Mucosa of rectum (tissue), 2 donors: ENCODE results near the gene MATCAP1.

Source experiments
- H3K27ac ChIP-seq, 2 donors: one replicate each; pipeline ENCODE4 v1.7.0; 2013; ENCODE audit warnings: inconsistent platforms in 2 of 2, low read depth in 2 of 2, low read length in 2 of 2
- H3K27me3 ChIP-seq, 2 donors: one replicate each; pipeline ENCODE4 v1.7.0; 2013; ENCODE audit warnings: low read length in 2 of 2; ENCODE audit not compliant: control insufficient read depth in 2 of 2, insufficient read depth in 2 of 2
- H3K36me3 ChIP-seq, 2 donors: one replicate each; pipeline ENCODE4 v1.7.0; 2013; ENCODE audit warnings: low read length in 2 of 2; ENCODE audit not compliant: control insufficient read depth in 2 of 2, insufficient read depth in 2 of 2
- H3K4me1 ChIP-seq, 2 donors: one replicate each; pipeline ENCODE4 v1.7.0; 2013; ENCODE audit warnings: low read length in 2 of 2, mild to moderate bottlenecking in 1 of 2; ENCODE audit not compliant: control insufficient read depth in 2 of 2, insufficient read depth in 2 of 2
- H3K4me3 ChIP-seq, 2 donors: one replicate each; pipeline ENCODE4 v1.7.0; 2013; ENCODE audit warnings: low read length in 2 of 2
- H3K9ac ChIP-seq, 2 donors: one replicate each; pipeline ENCODE4 v1.7.0; 2013; ENCODE audit warnings: low read length in 2 of 2, low read depth in 1 of 2, mild to moderate bottlenecking in 1 of 2
- H3K9me3 ChIP-seq, 2 donors: one replicate each; pipeline ENCODE4 v1.7.0; 2013; ENCODE audit warnings: low read length in 2 of 2; ENCODE audit not compliant: control insufficient read depth in 2 of 2
- donor health status: healthy.
- donor health status: Normal muscosa, but diverticular disease.

MATCAP1 gene

GRCh38 chr16:67199011-67199807 lies 15.4 kb upstream of the MATCAP1 start, which contains the start of gene ELMO3:
ELMO3 (plus strand) TSS chr16:67199131; CDS start chr16:67199327, 196 bp downstream.
- Histone ChIP-seq H3K9ac (peak within 1 kb of the TSS; percentile 81 to 88), H3K4me3 (peak within 1 kb of the TSS; percentile 68 to 77), H3K9me3 (no peaks in the 10 kb centered on the region), H3K4me1 (peaks cover 13 to 17% of the 10 kb centered on the region in 2 donors), H3K27me3 (no peaks in the 10 kb centered on the region), H3K36me3 (peaks cover 64 to 66% of the 10 kb centered on the region in 2 donors), H3K27ac (peak within 1 kb of the TSS; percentile 96 to 97)

- Histone ChIP-seq H3K27me3 (no peaks in the 10 kb centered on the region), H3K4me1 (peaks cover 20 to 25% of the 10 kb centered on the region in 2 donors), H3K9me3 (no peaks in the 10 kb centered on the region), H3K4me3 (peak overlapping the region; percentile 9 to 26), H3K27ac (peak overlapping the region; percentile 96 to 97), H3K36me3 (peaks cover 62 to 70% of the 10 kb centered on the region in 2 donors), H3K9ac (peak overlapping the region; percentile 47 to 64)
Observed at GRCh38 chr16:67198238-67198734, 14.5 kb upstream of the MATCAP1 start.

- Histone ChIP-seq H3K9me3 (no peaks in the 10 kb centered on the region), H3K27me3 (no peaks in the 10 kb centered on the region), H3K9ac (no peak overlapping the region), H3K4me1 (peaks cover 26 to 31% of the 10 kb centered on the region in 2 donors), H3K4me3 (no peak overlapping the region), H3K36me3 (peaks cover 56 to 67% of the 10 kb centered on the region in 2 donors), H3K27ac (peak overlapping the region; percentile 96 to 97)
Observed at GRCh38 chr16:67197704-67198103, 13.9 kb upstream of the MATCAP1 start.

- no peak overlapping the region for H3K9ac ChIP-seq
- no peaks in the 10 kb centered on the region for H3K9me3 ChIP-seq
- H3K36me3 ChIP-seq = peaks cover 48 to 59% of the 10 kb centered on the region in 2 donors
- H3K4me1 ChIP-seq = peaks cover 30 to 34% of the 10 kb centered on the region in 2 donors
- no peaks in the 10 kb centered on the region for H3K27me3 ChIP-seq
- H3K4me3 ChIP-seq = no peak overlapping the region
- no peak overlapping the region for H3K27ac ChIP-seq
Observed at GRCh38 chr16:67196881-67197280, 13.1 kb upstream of the MATCAP1 start.

GRCh38 chr16:67195676-67196075 lies 11.9 kb upstream of the MATCAP1 start:
- H3K27me3 ChIP-seq = no peaks in the 10 kb centered on the region
- H3K4me3 ChIP-seq = no peak overlapping the region
- H3K36me3 ChIP-seq = peaks cover 40 to 51% of the 10 kb centered on the region in 2 donors
- no peaks in the 10 kb centered on the region for H3K9me3 ChIP-seq
- no peak overlapping the region for H3K9ac ChIP-seq
- peaks cover 38 to 40% of the 10 kb centered on the region in 2 donors for H3K4me1 ChIP-seq
- H3K27ac ChIP-seq = no peak overlapping the region

DNA sequence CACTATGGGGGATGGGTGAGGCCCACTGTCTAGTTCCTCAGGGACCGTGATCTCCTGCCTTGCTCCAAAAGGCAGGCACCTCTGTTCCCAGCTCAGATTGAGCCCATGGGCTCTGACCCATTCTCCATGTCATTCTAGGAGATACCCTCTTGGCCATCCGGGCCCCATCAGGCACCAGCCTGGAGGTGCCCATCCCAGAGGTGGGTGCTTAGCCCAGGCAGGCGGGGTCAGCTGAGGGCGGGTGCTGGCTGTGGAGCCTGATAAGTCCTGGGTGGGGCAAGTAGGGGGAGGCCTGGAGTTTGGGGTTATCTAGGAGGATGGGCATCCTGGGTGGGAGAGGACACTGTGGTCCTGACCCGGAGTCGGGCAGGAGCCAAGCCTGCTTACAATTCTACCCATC lies 10.5 kb upstream of the MATCAP1 start:
- peaks cover 40 to 49% of the 10 kb centered on the region in 2 donors for H3K36me3 ChIP-seq
- H3K4me1 ChIP-seq = peaks cover 40 to 42% of the 10 kb centered on the region in 2 donors
- no peak overlapping the region for H3K27ac ChIP-seq
- no peak overlapping the region for H3K4me3 ChIP-seq
- H3K9me3 ChIP-seq = no peaks in the 10 kb centered on the region
- no peaks in the 10 kb centered on the region for H3K27me3 ChIP-seq
- H3K9ac ChIP-seq = no peak overlapping the region

GRCh38 chr16:67193536-67193935 lies 9.8 kb upstream of the MATCAP1 start:
- Histone ChIP-seq H3K4me1 (peaks cover 38 to 39% of the 10 kb centered on the region in 2 donors), H3K36me3 (peaks cover 40 to 49% of the 10 kb centered on the region in 2 donors), H3K9ac (peak overlapping the region; percentile 87 to 93), H3K27me3 (no peaks in the 10 kb centered on the region), H3K4me3 (peak overlapping the region in 1 of 2 donors; percentile 97), H3K9me3 (no peaks in the 10 kb centered on the region), H3K27ac (no peak overlapping the region)

DNA sequence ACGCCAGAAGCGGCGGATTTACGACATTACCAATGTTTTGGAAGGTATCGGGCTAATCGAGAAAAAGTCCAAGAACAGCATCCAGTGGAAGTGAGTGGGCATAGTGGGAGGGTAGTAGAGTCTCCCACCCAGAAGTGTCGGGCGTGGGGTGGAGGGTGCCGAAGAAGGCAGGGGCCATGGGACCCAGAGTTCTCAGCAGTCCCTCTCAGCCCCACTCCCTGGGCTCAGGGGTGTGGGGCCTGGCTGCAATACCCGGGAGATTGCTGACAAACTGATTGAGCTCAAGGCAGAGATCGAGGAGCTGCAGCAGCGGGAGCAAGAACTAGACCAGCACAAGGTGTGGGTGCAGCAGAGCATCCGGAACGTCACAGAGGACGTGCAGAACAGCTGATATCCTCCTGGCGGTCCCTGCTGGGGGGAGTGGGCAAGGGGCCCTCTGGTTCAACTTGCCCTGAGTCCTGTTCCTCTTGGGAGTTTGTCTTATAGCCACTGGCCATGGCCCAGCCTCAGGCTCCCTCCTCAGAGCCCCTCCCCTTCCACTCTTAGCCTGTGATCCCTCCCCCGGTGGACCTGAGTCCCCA lies 9.1 kb upstream of the MATCAP1 start:
- Histone ChIP-seq H3K36me3 (peaks cover 37 to 44% of the 10 kb centered on the region in 2 donors), H3K9me3 (no peaks in the 10 kb centered on the region), H3K27ac (no peak overlapping the region), H3K27me3 (no peaks in the 10 kb centered on the region), H3K9ac (peak overlapping the region; percentile 87 to 93), H3K4me3 (peak overlapping the region; percentile 90 to 97), H3K4me1 (peaks cover 31 to 32% of the 10 kb centered on the region in 2 donors)

DNA sequence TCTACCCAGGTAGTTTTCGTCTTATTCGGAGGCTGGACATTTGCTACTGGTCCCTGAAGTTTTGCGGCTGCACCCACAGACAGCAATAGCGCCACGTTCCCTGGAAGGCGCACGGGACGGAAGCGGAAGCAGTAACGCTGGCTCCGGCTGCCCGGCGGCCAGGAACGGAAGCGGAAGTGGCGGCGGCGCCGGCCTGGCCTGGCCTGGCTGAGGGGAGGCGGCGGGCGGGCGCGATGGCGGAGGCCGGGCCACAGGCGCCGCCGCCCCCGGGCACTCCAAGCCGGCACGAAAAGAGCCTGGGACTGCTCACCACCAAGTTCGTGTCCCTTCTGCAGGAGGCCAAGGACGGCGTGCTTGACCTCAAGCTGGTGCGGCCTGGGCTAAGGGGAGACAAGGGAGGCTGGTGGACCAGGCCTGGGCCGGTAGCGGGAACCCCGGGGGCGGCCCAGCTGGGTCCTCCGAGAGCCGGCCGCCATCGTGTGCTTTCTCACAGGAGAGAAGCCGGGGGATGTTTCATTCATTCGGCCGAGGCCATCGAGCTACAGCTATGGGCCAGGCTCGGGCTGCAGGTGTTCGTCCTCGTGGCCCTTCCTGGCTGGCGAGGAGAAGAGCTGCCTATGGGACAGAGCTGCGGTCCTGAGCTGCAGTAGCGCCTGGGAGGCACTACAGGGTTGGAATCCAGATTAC lies 8.4 kb upstream of the MATCAP1 start, which contains the start of gene E2F4:
E2F4 (plus strand) TSS at position 161 of the 687 bp plus-strand sequence; CDS start at position 234, 73 bp downstream.
- H3K9ac ChIP-seq = peak within 1 kb of the TSS; percentile 87 to 93
- peaks cover 30 to 37% of the 10 kb centered on the region in 2 donors for H3K36me3 ChIP-seq
- H3K4me1 ChIP-seq = peaks cover 26 to 28% of the 10 kb centered on the region in 2 donors
- peak within 1 kb of the TSS; percentile 37 to 67 for H3K27ac ChIP-seq
- no peaks in the 10 kb centered on the region for H3K27me3 ChIP-seq
- no peaks in the 10 kb centered on the region for H3K9me3 ChIP-seq
- H3K4me3 ChIP-seq = peak within 1 kb of the TSS; percentile 90 to 97
